Mesenchymal stem cell (in vitro differentiated cells and primary cell): ENCODE measurements around the gene BRICD5.

Experiments used
- DNase-seq: peaks from one replicate; pipeline ENCODE4 v3.0.0-alpha.2; 2013
- H2AFZ ChIP-seq: one replicate; pipeline ENCODE4 v1.6.1; 2013; ENCODE audit warnings: low read depth, mild to moderate bottlenecking, control low read depth, inconsistent platforms, low read length, moderate library complexity
- H2AK5ac ChIP-seq: 2 replicates; pipeline ENCODE4 v1.6.1; 2013; ENCODE audit warnings: low read length, moderate library complexity, mild to moderate bottlenecking, inconsistent platforms; ENCODE audit not compliant: severe bottlenecking
- H2BK120ac ChIP-seq: one replicate; pipeline ENCODE4 v1.6.1; 2013; ENCODE audit warnings: low read depth, mild to moderate bottlenecking, inconsistent platforms, low read length, moderate library complexity
- H2BK12ac ChIP-seq, 2 experiments: one replicate each; pipeline ENCODE4 v1.6.1; 2013; ENCODE audit warnings: inconsistent platforms in 2 of 2, low read length in 2 of 2, mild to moderate bottlenecking in 2 of 2, moderate library complexity in 2 of 2, control low read depth in 1 of 2
- H2BK15ac ChIP-seq: one replicate; pipeline ENCODE4 v1.6.1; 2013; ENCODE audit warnings: mild to moderate bottlenecking, low read depth, inconsistent platforms; ENCODE audit not compliant: poor library complexity, severe bottlenecking
- H2BK5ac ChIP-seq: 2 replicates; pipeline ENCODE4 v1.6.1; 2013; ENCODE audit warnings: low read depth, mild to moderate bottlenecking, low read length, control low read depth, inconsistent platforms; ENCODE audit not compliant: poor library complexity, severe bottlenecking
- H3K14ac ChIP-seq, 2 experiments: one replicate each; pipeline ENCODE4 v1.6.1; 2013; ENCODE audit warnings: inconsistent platforms in 2 of 2, low read length in 2 of 2, control low read depth in 1 of 2, mild to moderate bottlenecking in 1 of 2, moderate library complexity in 1 of 2
- H3K18ac ChIP-seq, 2 experiments: one replicate each; pipeline ENCODE4 v1.6.1; 2013; ENCODE audit warnings: inconsistent platforms in 2 of 2, low read length in 2 of 2, control low read depth in 1 of 2, low read depth in 1 of 2, mild to moderate bottlenecking in 1 of 2
- H3K23ac ChIP-seq, 2 experiments: one replicate each; pipeline ENCODE4 v1.6.1; 2013; ENCODE audit warnings: inconsistent platforms in 2 of 2, low read length in 2 of 2, mild to moderate bottlenecking in 2 of 2, moderate library complexity in 2 of 2, control low read depth in 1 of 2
- H3K27ac ChIP-seq: 2 replicates; pipeline ENCODE4 v1.5.1; 2013; ENCODE audit warnings: mild to moderate bottlenecking, moderate library complexity, low read length, control low read depth, inconsistent platforms; ENCODE audit not compliant: poor library complexity, severe bottlenecking
- H3K27me3 ChIP-seq, 2 experiments: 2 replicates each; pipeline versions ENCODE4 v1.6.1 to v1.7.0; 2013; ENCODE audit warnings: low read length in 2 of 2, mild to moderate bottlenecking in 2 of 2, moderate library complexity in 2 of 2, control low read depth in 1 of 2, inconsistent platforms in 1 of 2; ENCODE audit not compliant: control insufficient read depth in 1 of 2, insufficient read depth in 1 of 2
- H3K36me3 ChIP-seq, 2 experiments: 2 replicates each; pipeline versions ENCODE4 v1.6.1 to v1.7.0; 2013; ENCODE audit warnings: low read length in 2 of 2, control low read depth in 1 of 2, inconsistent platforms in 1 of 2, low read depth in 1 of 2, mild to moderate bottlenecking in 1 of 2; ENCODE audit not compliant: insufficient read depth in 2 of 2, control insufficient read depth in 1 of 2
- H3K4ac ChIP-seq, 2 experiments: one replicate each; pipeline ENCODE4 v1.6.1; 2013; ENCODE audit warnings: inconsistent platforms in 2 of 2, low read length in 2 of 2, mild to moderate bottlenecking in 2 of 2, moderate library complexity in 2 of 2, control low read depth in 1 of 2, low read depth in 1 of 2
- H3K4me1 ChIP-seq: 2 replicates; pipeline ENCODE4 v1.6.1; 2013; ENCODE audit warnings: low read depth, low read length, control low read depth; ENCODE audit not compliant: control insufficient read depth, insufficient read depth
- H3K4me2 ChIP-seq: 2 replicates; pipeline ENCODE4 v1.6.1; 2013; ENCODE audit warnings: low read length, mild to moderate bottlenecking, inconsistent platforms; ENCODE audit not compliant: poor library complexity, severe bottlenecking
- H3K4me3 ChIP-seq, 2 experiments: 2 replicates each; pipeline versions ENCODE4 v1.5.1 to v1.7.0; 2013; ENCODE audit warnings: low read length in 2 of 2, mild to moderate bottlenecking in 2 of 2, control low read depth in 1 of 2, low read depth in 1 of 2; ENCODE audit not compliant: insufficient read depth in 1 of 2
- H3K79me1 ChIP-seq: replicated peaks from 2 replicates; pipeline ENCODE4 v1.6.1; 2013; ENCODE audit warnings: mild to moderate bottlenecking, control low read depth, low read length, inconsistent platforms; ENCODE audit not compliant: poor library complexity, severe bottlenecking
- H3K9ac ChIP-seq: 2 replicates; pipeline ENCODE4 v1.7.0; 2013; ENCODE audit warnings: mild to moderate bottlenecking, low read length, moderate library complexity
- H3K9me3 ChIP-seq: 2 replicates; pipeline ENCODE4 v1.7.0; 2013; ENCODE audit warnings: mild to moderate bottlenecking, low read length; ENCODE audit not compliant: control insufficient read depth
- H4K8ac ChIP-seq: one replicate; pipeline ENCODE4 v1.6.1; 2013; ENCODE audit warnings: inconsistent platforms, mild to moderate bottlenecking, low read length, moderate library complexity
- H4K91ac ChIP-seq: one replicate; pipeline ENCODE4 v1.6.1; 2013; ENCODE audit warnings: mild to moderate bottlenecking, low read length, inconsistent platforms
- WGBS: methylation state at CpG from one replicate; pipeline ENCODE4 v1.1.7; 2013; ENCODE audit warnings: mixed read lengths; 5-methylcytosine and 5-hydroxymethylcytosine counted together

The BRICD5 gene

DNA sequence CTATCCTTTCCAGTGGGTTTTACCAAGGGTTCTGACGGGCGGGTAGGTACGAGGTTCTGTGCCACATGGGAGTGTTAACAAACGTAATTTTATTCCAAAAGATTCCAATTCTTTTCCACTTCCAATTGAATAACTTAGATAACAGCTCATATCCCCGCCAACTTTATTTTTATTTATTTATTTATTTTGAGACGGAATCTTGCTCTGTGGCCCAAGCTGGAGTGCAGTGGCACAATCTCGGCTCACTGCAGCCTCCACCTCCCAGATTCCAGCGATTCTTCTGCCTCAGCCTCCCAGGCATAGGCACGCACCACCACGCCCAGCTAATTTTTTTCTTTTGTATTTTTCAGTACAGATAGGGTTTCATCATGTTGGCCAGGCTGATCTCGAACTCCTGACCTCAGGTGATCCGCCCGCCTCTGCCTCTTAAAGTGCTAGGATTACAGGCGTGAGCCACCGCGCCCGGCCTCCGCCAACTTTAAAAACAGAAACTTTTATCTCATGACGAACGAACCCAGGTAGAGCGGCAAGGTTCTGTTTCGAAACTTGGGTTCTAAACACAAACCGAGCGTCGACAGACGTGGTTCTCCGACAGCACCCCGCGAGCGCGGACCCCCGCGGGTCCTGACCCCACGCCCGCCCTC, 40.1 kb upstream of the BRICD5 start:
- Histone ChIP-seq H4K91ac (no peak overlapping the region), H3K79me1 (peaks cover 20% of the 10 kb centered on the region), H2BK5ac (no peak overlapping the region), H3K4me1 (peaks cover 16% of the 10 kb centered on the region), H2BK15ac (peak overlapping the region; percentile 48), H3K23ac (no peak overlapping the region), H3K36me3 (peaks cover 45 to 50% of the 10 kb centered on the region in 2 experiments), H3K27me3 (no peaks in the 10 kb centered on the region), H3K9me3 (no peaks in the 10 kb centered on the region), H3K9ac (peak overlapping the region; percentile 89), H2AK5ac (no peak overlapping the region), H3K14ac (no peak overlapping the region), H3K4me3 (peak overlapping the region; percentile 76 to 82), H3K27ac (peak overlapping the region; percentile 56), H2BK12ac (no peak overlapping the region), H2AFZ (no peak overlapping the region), H4K8ac (no peak overlapping the region), H2BK120ac (peak overlapping the region; percentile 77), H3K18ac (peak overlapping the region; percentile 43 to 67), H3K4ac (peak overlapping the region in 1 of 2 experiments; percentile 47), H3K4me2 (peak overlapping the region; percentile 65)
- 5% methylated on average over 30 of the region's 35 CpGs for WGBS
- peak; percentile 34 for DNase-seq

- 98% methylated on average over 18 of the region's 18 CpGs for WGBS
- no peak overlapping the region for H3K9ac ChIP-seq
- H2BK15ac ChIP-seq, result no peak overlapping the region
- H2BK12ac ChIP-seq, result no peak overlapping the region
- no peak overlapping the region for H3K4ac ChIP-seq
- H3K27me3 ChIP-seq, result no peaks in the 10 kb centered on the region
- H3K4me1 ChIP-seq, result peaks cover 8% of the 10 kb centered on the region
- no peak overlapping the region for H4K91ac ChIP-seq
- no peak overlapping the region for H2AK5ac ChIP-seq
- no peak overlapping the region for H4K8ac ChIP-seq
- H3K4me2 ChIP-seq, result no peak overlapping the region
- no peak overlapping the region for H2BK5ac ChIP-seq
- no peaks in the 10 kb centered on the region for H3K9me3 ChIP-seq
- no peak for DNase-seq
- no peak overlapping the region for H2AFZ ChIP-seq
- peaks cover 27% of the 10 kb centered on the region for H3K79me1 ChIP-seq
- H3K18ac ChIP-seq, result no peak overlapping the region
- no peak overlapping the region for H3K23ac ChIP-seq
- no peak overlapping the region for H3K14ac ChIP-seq
- H3K27ac ChIP-seq, result no peak overlapping the region
- no peak overlapping the region for H3K4me3 ChIP-seq
- H2BK120ac ChIP-seq, result no peak overlapping the region
- H3K36me3 ChIP-seq, result peaks cover 46 to 48% of the 10 kb centered on the region in 2 experiments
Measured at GRCh38 chr16:2246301-2246885, 35.7 kb upstream of the BRICD5 start.

GRCh38 chr16:2244926-2245795, 34.5 kb upstream of the BRICD5 start:
- no peak overlapping the region for H3K27ac ChIP-seq
- no peak overlapping the region for H2AK5ac ChIP-seq
- no peak for DNase-seq
- H3K27me3 ChIP-seq, result no peaks in the 10 kb centered on the region
- peaks cover 3% of the 10 kb centered on the region for H3K4me1 ChIP-seq
- H4K8ac ChIP-seq, result no peak overlapping the region
- no peak overlapping the region for H2BK120ac ChIP-seq
- H2AFZ ChIP-seq, result no peak overlapping the region
- H3K14ac ChIP-seq, result no peak overlapping the region
- H3K36me3 ChIP-seq, result peaks cover 46 to 48% of the 10 kb centered on the region in 2 experiments
- no peak overlapping the region for H3K23ac ChIP-seq
- H2BK5ac ChIP-seq, result no peak overlapping the region
- H3K4ac ChIP-seq, result no peak overlapping the region
- H2BK15ac ChIP-seq, result no peak overlapping the region
- H3K18ac ChIP-seq, result no peak overlapping the region
- H2BK12ac ChIP-seq, result no peak overlapping the region
- H3K9me3 ChIP-seq, result no peaks in the 10 kb centered on the region
- 94% methylated on average over 30 of the region's 30 CpGs for WGBS
- no peak overlapping the region for H3K4me3 ChIP-seq
- peaks cover 27% of the 10 kb centered on the region for H3K79me1 ChIP-seq
- no peak overlapping the region for H4K91ac ChIP-seq
- H3K4me2 ChIP-seq, result no peak overlapping the region
- H3K9ac ChIP-seq, result no peak overlapping the region

- Histone ChIP-seq H3K14ac (no peak overlapping the region), H2BK5ac (no peak overlapping the region), H3K27me3 (no peaks in the 10 kb centered on the region), H3K4me1 (peaks cover 2% of the 10 kb centered on the region), H3K36me3 (peaks cover 52 to 53% of the 10 kb centered on the region in 2 experiments), H3K9me3 (no peaks in the 10 kb centered on the region), H2BK120ac (no peak overlapping the region), H4K8ac (no peak overlapping the region), H2BK15ac (no peak overlapping the region), H3K23ac (no peak overlapping the region), H2AFZ (no peak overlapping the region), H3K4me2 (no peak overlapping the region), H3K18ac (no peak overlapping the region), H4K91ac (no peak overlapping the region), H3K9ac (no peak overlapping the region), H2BK12ac (no peak overlapping the region), H3K27ac (no peak overlapping the region), H2AK5ac (no peak overlapping the region), H3K4me3 (no peak overlapping the region), H3K79me1 (peaks cover 26% of the 10 kb centered on the region), H3K4ac (no peak overlapping the region)
- 89% methylated on average over 17 of the region's 17 CpGs for WGBS
- DNase-seq, result no peak
Measured at GRCh38 chr16:2244301-2244700, 33.6 kb upstream of the BRICD5 start.
